SU-DHL-6 (cell line): ENCODE data around the gene RBM19.

Experiments used
- H2AFZ ChIP-seq: fragments of 200-600 bp; sonication (generic); 2 replicates; pipeline ENCODE4 v1.6.1; 2014; ENCODE audit warnings: low read depth, mild to moderate bottlenecking, moderate library complexity, mixed read lengths, antibody characterized with exemption, low read length; ENCODE audit not compliant: severe bottlenecking
- H3F3A ChIP-seq: fragments of 200-600 bp; shearing (Covaris generic); 2 replicates; pipeline ENCODE4 v1.6.0; 2016; ENCODE audit warnings: antibody characterized with exemption, mild to moderate bottlenecking; ENCODE audit not compliant: insufficient read depth
- H3K27ac ChIP-seq: fragments of 200-600 bp; sonication (generic); 2 replicates; pipeline ENCODE4 v1.5.1; 2016; ENCODE audit warnings: low read depth, mild to moderate bottlenecking, low read length, moderate library complexity, mixed read lengths
- H3K27me3 ChIP-seq: fragments of 200-600 bp; sonication (generic), shearing (Covaris generic); 2 replicates; pipeline ENCODE4 v1.6.0; 2014; ENCODE audit warnings: mild to moderate bottlenecking, low read length
- H3K36me3 ChIP-seq: fragments of 200-600 bp; sonication (generic); 2 replicates; pipeline ENCODE4 v1.6.1; 2014; ENCODE audit warnings: mild to moderate bottlenecking, low read length, mixed read lengths
- H3K4me2 ChIP-seq: fragments of 300-600, 200-600 bp; shearing (Covaris generic), sonication (generic); 2 replicates; pipeline ENCODE4 v1.6.0; 2014; ENCODE audit warnings: low read length, low read depth, mild to moderate bottlenecking; ENCODE audit not compliant: poor library complexity, severe bottlenecking
- H3K4me3 ChIP-seq: fragments of 200-600 bp; sonication (generic); 2 replicates; pipeline ENCODE4 v1.5.1; 2014; ENCODE audit warnings: antibody characterized with exemption, low read length, mild to moderate bottlenecking, mixed read lengths; ENCODE audit not compliant: insufficient read depth, poor library complexity, severe bottlenecking
- H3K79me2 ChIP-seq: fragments of 200-600 bp; sonication (generic); 2 replicates; pipeline ENCODE4 v1.6.1; 2014; ENCODE audit warnings: mild to moderate bottlenecking, low read length, moderate library complexity; ENCODE audit not compliant: insufficient read depth
- H3K9ac ChIP-seq: fragments of 200-600 bp; sonication (generic); 2 replicates; pipeline ENCODE4 v1.7.0; 2014; ENCODE audit warnings: mild to moderate bottlenecking, low read length
- H3K9me2 ChIP-seq: fragments of 200-600 bp; sonication (generic); replicated peaks from 2 replicates; pipeline ENCODE4 v1.6.1; 2014; ENCODE audit warnings: low read length; ENCODE audit not compliant: insufficient read depth
- H3K9me3 ChIP-seq: fragments of 200-600 bp; sonication (generic); 2 replicates; pipeline ENCODE4 v1.6.1; 2014; ENCODE audit warnings: low read length, mixed read lengths; ENCODE audit not compliant: insufficient read depth
- H4K20me1 ChIP-seq: fragments of 200-600 bp; sonication (generic); 2 replicates; pipeline ENCODE4 v1.6.1; 2014; ENCODE audit warnings: low read depth, mild to moderate bottlenecking, antibody characterized with exemption, low read length, moderate library complexity, mixed read lengths
- CTCF ChIP-seq: fragments of 200-600 bp; sonication (generic); IDR thresholded peaks from one replicate; pipeline ENCODE4 v1.5.1; 2017; ENCODE audit warnings: antibody characterized with exemption, mild to moderate bottlenecking, low read length, moderate library complexity; ENCODE audit not compliant: insufficient read depth, poor library complexity, severe bottlenecking
- EZH2phosphoT487 ChIP-seq: fragments of 200-600 bp; sonication (generic), shearing (Covaris generic); conservative IDR thresholded peaks from 2 replicates; pipeline ENCODE4 v1.6.1; 2018; ENCODE audit warnings: mild to moderate bottlenecking, antibody characterized with exemption, low read length, moderate library complexity, mixed read lengths

RBM19 gene

GRCh38 chr12:113909776-113910420 lies 56.2 kb downstream of the RBM19 start:
- Histone ChIP-seq H3K4me3 (no peak overlapping the region), H3K27me3 (no peaks in the 10 kb centered on the region), H4K20me1 (no peaks in the 10 kb centered on the region), H3K9me2 (no peaks in the 10 kb centered on the region), H3K27ac (no peak overlapping the region), H3K9ac (no peak overlapping the region), H3K4me2 (no peak overlapping the region), H3K36me3 (no peaks in the 10 kb centered on the region), H3F3A (no peaks in the 10 kb centered on the region), H3K9me3 (no peaks in the 10 kb centered on the region), H3K79me2 (no peaks in the 10 kb centered on the region), H2AFZ (no peak overlapping the region)
- TF ChIP-seq CTCF (no peak), EZH2phosphoT487 (no peak)

- no peaks in the 10 kb centered on the region for H3K79me2 ChIP-seq
- no peak for TF ChIP-seq EZH2phosphoT487
- no peak for TF ChIP-seq CTCF
- no peak overlapping the region for H3K4me3 ChIP-seq
- no peaks in the 10 kb centered on the region for H3K27me3 ChIP-seq
- H3K27ac ChIP-seq, result no peak overlapping the region
- no peaks in the 10 kb centered on the region for H3F3A ChIP-seq
- no peaks in the 10 kb centered on the region for H3K36me3 ChIP-seq
- no peak overlapping the region for H3K9ac ChIP-seq
- H3K4me2 ChIP-seq, result no peak overlapping the region
- no peaks in the 10 kb centered on the region for H3K9me2 ChIP-seq
- H3K9me3 ChIP-seq, result no peaks in the 10 kb centered on the region
- H4K20me1 ChIP-seq, result no peaks in the 10 kb centered on the region
- H2AFZ ChIP-seq, result no peak overlapping the region
These were observed 57.5 kb downstream of the RBM19 start for GRCh38 chr12:113908584-113909100.

GRCh38 chr12:113907446-113908180 lies 58.5 kb downstream of the RBM19 start:
- no peak overlapping the region for H2AFZ ChIP-seq
- H3K27me3 ChIP-seq, result no peaks in the 10 kb centered on the region
- H3K4me2 ChIP-seq, result no peak overlapping the region
- no peak overlapping the region for H3K27ac ChIP-seq
- no peak overlapping the region for H3K4me3 ChIP-seq
- no peaks in the 10 kb centered on the region for H3K36me3 ChIP-seq
- TF ChIP-seq CTCF, result no peak
- no peak for TF ChIP-seq EZH2phosphoT487
- H4K20me1 ChIP-seq, result no peaks in the 10 kb centered on the region
- H3K9ac ChIP-seq, result no peak overlapping the region
- H3K79me2 ChIP-seq, result no peaks in the 10 kb centered on the region
- H3K9me2 ChIP-seq, result no peaks in the 10 kb centered on the region
- H3F3A ChIP-seq, result no peaks in the 10 kb centered on the region
- H3K9me3 ChIP-seq, result no peaks in the 10 kb centered on the region
